K562 (cell line): ENCODE data around the gene PACC1. TPM values are rescaled to one million over a fixed set of nuclear protein-coding genes. Genes with fewer than 3 reads are reported as not detected.

Source experiments
- BACH1 ChIP-seq: fragments of 200-800 bp; sonication (Bioruptor generic); IDR thresholded peaks from 2 replicates; pipeline ENCODE4 v1.6.1; 2016; ENCODE audit warnings: missing genetic modification characterization, missing compliant biosample characterization
- BDP1 ChIP-seq: IDR thresholded peaks from 3 replicates; pipeline ENCODE4 v1.6.1; 2011; ENCODE audit not compliant: insufficient read length, insufficient read depth
- BRD9 ChIP-seq: fragments of 450-650 bp; IDR thresholded peaks from 2 replicates; pipeline ENCODE4 v1.6.1; 2018; ENCODE audit warnings: low read depth; ENCODE audit not compliant: partially characterized antibody
- FUS ChIP-seq: fragments of 200-400 bp; formaldehyde crosslinking; optimal IDR thresholded peaks from 2 replicates; pipeline ENCODE3; 2017; ENCODE audit warnings: low read depth, low read length
- JUN ChIP-seq, 2 experiments: sonication (generic) in 1 of 2; formaldehyde crosslinking in 1 of 2; IDR thresholded peaks; 2 replicates each; pipeline versions ENCODE4 v1.6.1 to v1.8.0; 2012 to 2022; ENCODE audit warnings: borderline replicate concordance in 2 of 2, mild to moderate bottlenecking in 2 of 2, improper control_type of control experiment in 1 of 2, low read depth in 1 of 2, low read length in 1 of 2, missing genetic modification reagents in 1 of 2
- NELFE ChIP-seq: IDR thresholded peaks from 2 replicates; pipeline ENCODE4 v1.6.1; 2011; ENCODE audit warnings: mild to moderate bottlenecking; ENCODE audit not compliant: insufficient read depth, insufficient read length
- OTX1 ChIP-seq: fragments of 450-650 bp; formaldehyde crosslinking; IDR thresholded peaks from 2 replicates; pipeline ENCODE4 v1.4.0; 2022; ENCODE audit warnings: mild to moderate bottlenecking
- PURB ChIP-seq: sonication (generic); formaldehyde crosslinking; IDR thresholded peaks from 2 replicates; pipeline ENCODE4 v1.9.0; 2021; ENCODE audit warnings: low read depth, mild to moderate bottlenecking, missing genetic modification reagents
- REST ChIP-seq, 2 experiments: fragments of 450-650 bp; formaldehyde crosslinking in 1 of 2; IDR thresholded peaks; 2 replicates each; pipeline versions ENCODE4 v1.4.0 to v1.6.1; 2014 to 2020; ENCODE audit warnings: mild to moderate bottlenecking in 2 of 2, borderline replicate concordance in 1 of 2, low read depth in 1 of 2
- TAF9B ChIP-seq: fragments of 450-650 bp; IDR thresholded peaks from 2 replicates; pipeline ENCODE4 v1.6.1; 2018; ENCODE audit warnings: mild to moderate bottlenecking; ENCODE audit not compliant: partially characterized antibody
- TCFL5 ChIP-seq: fragments of 250-450 bp; sonication (Bioruptor Pico); conservative IDR thresholded peaks from 2 replicates; pipeline ENCODE4 v1.6.1; 2021; ENCODE audit warnings: mild to moderate bottlenecking, moderate library complexity, matching md5 sums
- polyA plus RNA-seq, 8 experiments: library from polyadenylated mRNA; depleted of rRNA in 4 of 8; stranded (reverse) in 5 of 8; unstranded in 3 of 8; fragments of >200 nt; fragmentation: Nextera tagmentation in 2 of 8; fragmentation: Illumina TruSeq in 1 of 8; extraction: Ambion mirVana in 2 of 8; extraction: Trizol in 1 of 8; gene quantifications; 2 replicates each; pipeline versions ENCODE4 v1.2.1 to v1.2.3, GENCODE V29; 2011 to 2014; ENCODE audit warnings: inconsistent platforms in 1 of 8, missing spikeins in 1 of 8
- total RNA-seq, 7 experiments: library from RNA; depleted of rRNA in 6 of 7; stranded (reverse); fragments of >200 nt in 6 of 7; fragmentation: Illumina TruSeq in 2 of 7; extraction: Trizol in 2 of 7; gene quantifications; 2 replicates each; pipeline versions ENCODE4 v1.2.1 to v1.2.3, GENCODE V29; 2011 to 2021; ENCODE audit warnings: low replicate concordance in 1 of 7
- TF ChIP-seq, protein P1 (sequence below): sonication (generic); formaldehyde crosslinking; IDR thresholded peaks from 2 replicates; pipeline ENCODE4 v1.8.0; 2023; ENCODE audit warnings: mild to moderate bottlenecking, missing genetic modification reagents

PACC1 gene
- total and polyA plus RNA-seq, 9 of the 15 experiments (the other 6 are each of a cell fraction or from before 2014, with no cell fraction given): 7.1 to 19.3 (median 14.9) TPM

DNA sequence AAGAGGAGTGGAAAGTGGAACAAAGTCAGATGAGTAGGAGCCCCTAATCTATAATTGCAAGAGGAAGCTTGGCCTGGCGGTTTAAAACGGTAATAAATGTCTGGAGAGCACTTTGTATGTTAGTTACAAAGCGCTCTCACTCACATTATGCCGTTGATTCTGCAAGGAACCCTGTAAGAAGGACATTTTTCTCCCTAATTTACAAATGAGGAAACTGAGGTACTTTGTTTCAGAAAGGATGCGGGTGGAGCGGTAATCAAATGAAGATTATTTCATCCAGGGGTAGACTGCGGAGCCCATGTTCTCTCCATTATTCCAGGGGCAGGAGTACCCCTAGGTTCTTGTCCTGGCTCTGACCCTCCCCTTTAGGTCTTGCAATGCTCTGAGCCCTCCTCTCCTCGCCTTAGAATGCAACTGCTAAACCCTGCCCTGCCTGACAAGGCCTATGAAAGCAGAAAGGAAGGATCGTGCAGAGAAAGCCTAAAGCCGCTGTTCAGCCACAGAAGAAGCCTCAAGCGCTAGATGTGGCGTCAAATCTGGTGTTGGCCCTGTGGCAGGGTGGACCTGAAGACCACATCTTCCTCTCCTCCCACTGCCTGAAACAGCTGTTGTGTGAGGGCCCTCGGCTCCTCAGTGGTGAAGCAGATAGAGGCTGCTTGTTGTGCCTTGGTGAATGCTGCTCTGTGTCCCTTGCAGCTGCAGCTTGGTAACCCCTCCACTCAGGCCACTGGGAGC is 588 bp upstream of the PACC1 start (continued):
- TF ChIP-seq REST (IDR thresholded peaks at IDR 0.05; ENCODE audit: borderline replicate concordance) (no peak), REST (CRISPR knock-in tag; IDR thresholded peaks at IDR 0.05; ENCODE audit: low read depth) (0 out of 2 replicates have a peak, but pooled peaks have one; percentile 14), OTX1 (CRISPR knock-in tag) (peak; percentile 66; the same call in 1 of the 2 replicates), BDP1 (no peak), TCFL5 (CRISPR knock-in tag) (0 out of 2 replicates have a peak, but pooled peaks have one; percentile 43), BACH1 (tag) (peak; percentile 32; the same call in 1 of the 2 replicates), JUN (IDR thresholded peaks at IDR 0.05; ENCODE audit: borderline replicate concordance, low read depth, low read length) (no peak), JUN (CRISPR knock-in tag; IDR thresholded peaks at IDR 0.05; ENCODE audit: borderline replicate concordance) (no peak), BRD9 (peak; percentile 56), TAF9B (no peak), NELFE (no peak), PURB (CRISPR knock-in tag) (no peak), FUS (no peak)
- TF ChIP-seq, protein P1, sequence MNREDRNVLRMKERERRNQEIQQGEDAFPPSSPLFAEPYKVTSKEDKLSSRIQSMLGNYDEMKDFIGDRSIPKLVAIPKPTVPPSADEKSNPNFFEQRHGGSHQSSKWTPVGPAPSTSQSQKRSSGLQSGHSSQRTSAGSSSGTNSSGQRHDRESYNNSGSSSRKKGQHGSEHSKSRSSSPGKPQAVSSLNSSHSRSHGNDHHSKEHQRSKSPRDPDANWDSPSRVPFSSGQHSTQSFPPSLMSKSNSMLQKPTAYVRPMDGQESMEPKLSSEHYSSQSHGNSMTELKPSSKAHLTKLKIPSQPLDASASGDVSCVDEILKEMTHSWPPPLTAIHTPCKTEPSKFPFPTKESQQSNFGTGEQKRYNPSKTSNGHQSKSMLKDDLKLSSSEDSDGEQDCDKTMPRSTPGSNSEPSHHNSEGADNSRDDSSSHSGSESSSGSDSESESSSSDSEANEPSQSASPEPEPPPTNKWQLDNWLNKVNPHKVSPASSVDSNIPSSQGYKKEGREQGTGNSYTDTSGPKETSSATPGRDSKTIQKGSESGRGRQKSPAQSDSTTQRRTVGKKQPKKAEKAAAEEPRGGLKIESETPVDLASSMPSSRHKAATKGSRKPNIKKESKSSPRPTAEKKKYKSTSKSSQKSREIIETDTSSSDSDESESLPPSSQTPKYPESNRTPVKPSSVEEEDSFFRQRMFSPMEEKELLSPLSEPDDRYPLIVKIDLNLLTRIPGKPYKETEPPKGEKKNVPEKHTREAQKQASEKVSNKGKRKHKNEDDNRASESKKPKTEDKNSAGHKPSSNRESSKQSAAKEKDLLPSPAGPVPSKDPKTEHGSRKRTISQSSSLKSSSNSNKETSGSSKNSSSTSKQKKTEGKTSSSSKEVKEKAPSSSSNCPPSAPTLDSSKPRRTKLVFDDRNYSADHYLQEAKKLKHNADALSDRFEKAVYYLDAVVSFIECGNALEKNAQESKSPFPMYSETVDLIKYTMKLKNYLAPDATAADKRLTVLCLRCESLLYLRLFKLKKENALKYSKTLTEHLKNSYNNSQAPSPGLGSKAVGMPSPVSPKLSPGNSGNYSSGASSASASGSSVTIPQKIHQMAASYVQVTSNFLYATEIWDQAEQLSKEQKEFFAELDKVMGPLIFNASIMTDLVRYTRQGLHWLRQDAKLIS (CRISPR knock-in tag): peak; percentile 79; the same call in 1 of the 2 replicates
